H1 (cell line): ENCODE data around the gene CRTC1.

Experiments
- PHF8 ChIP-seq: fragments of 200-600 bp; sonication (generic); conservative IDR thresholded peaks from 2 replicates; pipeline ENCODE4 v1.7.1; 2012; ENCODE audit warnings: low read depth, mild to moderate bottlenecking, inconsistent platforms, low read length, moderate library complexity
- SUZ12 ChIP-seq: fragments of 200-600 bp; sonication (generic); IDR thresholded peaks from 2 replicates; pipeline ENCODE4 v1.6.1; 2012; ENCODE audit warnings: mild to moderate bottlenecking, inconsistent platforms, low read length, moderate library complexity, mixed read lengths
- TF ChIP-seq, protein P1 (sequence below), 3 experiments: IDR thresholded peaks; 1 replicate in 2 of 3; 2 replicates in 1 of 3; pipeline versions ENCODE4 v1.5.1 to v1.6.1; 2011; ENCODE audit warnings: low read length in 3 of 3, mild to moderate bottlenecking in 3 of 3, inconsistent platforms in 2 of 3, low read depth in 1 of 3, moderate library complexity in 1 of 3; ENCODE audit not compliant: insufficient read depth in 1 of 3; ENCODE audit errors: control extremely low read depth in 1 of 3

DNA sequence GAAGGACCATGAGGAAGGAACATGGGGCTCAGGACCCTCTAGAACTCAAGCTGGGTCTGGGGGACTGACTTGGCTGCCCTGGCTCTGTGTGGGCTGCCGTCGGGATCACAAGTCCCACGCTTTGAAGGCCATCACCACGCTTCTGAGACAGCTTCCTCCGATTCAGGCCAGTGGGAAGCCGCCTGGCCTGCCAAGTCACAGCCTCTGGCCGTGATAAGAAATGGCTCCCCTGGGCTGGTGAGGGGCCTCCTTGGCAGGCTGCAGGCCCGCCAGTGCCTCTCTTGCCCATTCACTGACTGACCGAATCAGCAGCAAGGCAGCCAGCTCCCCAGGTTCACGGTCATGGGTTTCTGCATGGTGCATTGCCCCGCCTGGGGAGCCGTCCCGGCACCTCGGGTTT, 58.8 kb downstream of the CRTC1 start:
- TF ChIP-seq PHF8 (no peak), SUZ12 (no peak)
- TF ChIP-seq, protein P1, sequence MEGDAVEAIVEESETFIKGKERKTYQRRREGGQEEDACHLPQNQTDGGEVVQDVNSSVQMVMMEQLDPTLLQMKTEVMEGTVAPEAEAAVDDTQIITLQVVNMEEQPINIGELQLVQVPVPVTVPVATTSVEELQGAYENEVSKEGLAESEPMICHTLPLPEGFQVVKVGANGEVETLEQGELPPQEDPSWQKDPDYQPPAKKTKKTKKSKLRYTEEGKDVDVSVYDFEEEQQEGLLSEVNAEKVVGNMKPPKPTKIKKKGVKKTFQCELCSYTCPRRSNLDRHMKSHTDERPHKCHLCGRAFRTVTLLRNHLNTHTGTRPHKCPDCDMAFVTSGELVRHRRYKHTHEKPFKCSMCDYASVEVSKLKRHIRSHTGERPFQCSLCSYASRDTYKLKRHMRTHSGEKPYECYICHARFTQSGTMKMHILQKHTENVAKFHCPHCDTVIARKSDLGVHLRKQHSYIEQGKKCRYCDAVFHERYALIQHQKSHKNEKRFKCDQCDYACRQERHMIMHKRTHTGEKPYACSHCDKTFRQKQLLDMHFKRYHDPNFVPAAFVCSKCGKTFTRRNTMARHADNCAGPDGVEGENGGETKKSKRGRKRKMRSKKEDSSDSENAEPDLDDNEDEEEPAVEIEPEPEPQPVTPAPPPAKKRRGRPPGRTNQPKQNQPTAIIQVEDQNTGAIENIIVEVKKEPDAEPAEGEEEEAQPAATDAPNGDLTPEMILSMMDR (IDR thresholded peaks at IDR 0.05; ENCODE audit: control extremely low read depth in 1 of 3, insufficient read depth in 1 of 3, low read depth in 1 of 3, low read length in 3 of 3): no peak
